ENCODE measurements around the gene CBLN3.

The CBLN3 gene

GRCh38 chr14:24414732-24415420, 14.6 kb downstream of the CBLN3 start:
- TF ChIP-seq CTCF (IDR thresholded peaks at IDR 0.05; ENCODE audit: low read depth, low read length): no peak
- DNase-seq (ENCODE audit: extremely low read depth, low read depth): no peak

GRCh38 chr14:24414077-24414476, 15.4 kb downstream of the CBLN3 start:
- no peak for DNase-seq (ENCODE audit: extremely low read depth, low read depth)

GRCh38 chr14:24411443-24412389, 17.8 kb downstream of the CBLN3 start:
- TF ChIP-seq CTCF (IDR thresholded peaks at IDR 0.05; ENCODE audit: low read depth, low read length): peak; percentile 76
- no peak for DNase-seq (ENCODE audit: extremely low read depth, low read depth)

More at GRCh38 chr14:24414077-24414476, 15.4 kb downstream of the CBLN3 start:
- no peak for TF ChIP-seq CTCF (IDR thresholded peaks at IDR 0.05; ENCODE audit: low read depth, low read length)

- no peak for DNase-seq (ENCODE audit: extremely low read depth, low read depth)
- TF ChIP-seq CTCF (IDR thresholded peaks at IDR 0.05; ENCODE audit: low read depth, low read length): no peak
Measured at GRCh38 chr14:24409956-24410355, 19.5 kb downstream of the CBLN3 start.

- DNase-seq (ENCODE audit: extremely low read depth, low read depth): no peak
- no peak for TF ChIP-seq CTCF (IDR thresholded peaks at IDR 0.05; ENCODE audit: low read depth, low read length)
Measured at GRCh38 chr14:24409192-24409591, 20.3 kb downstream of the CBLN3 start.

GRCh38 chr14:24408764-24409163, 20.7 kb downstream of the CBLN3 start:
- no peak for DNase-seq (ENCODE audit: extremely low read depth, low read depth)
- TF ChIP-seq CTCF (IDR thresholded peaks at IDR 0.05; ENCODE audit: low read depth, low read length): no peak
